OCI-LY3 (cell line): ENCODE measurements around the gene SLC22A5.

Experiments used
- H2AFZ ChIP-seq: fragments of 200-600, 300-600 bp; shearing (Covaris generic); 2 replicates; pipeline ENCODE4 v1.6.0; 2014; ENCODE audit warnings: antibody characterized with exemption, low read depth, low read length
- H3K27ac ChIP-seq: fragments of 200-600, 300-600 bp; sonication (generic); 2 replicates; pipeline ENCODE4 v1.5.1; 2014; ENCODE audit warnings: mild to moderate bottlenecking, low read length, moderate library complexity, mixed read lengths
- H3K27me3 ChIP-seq: fragments of 200-600, 300-600 bp; sonication (generic); 2 replicates; pipeline ENCODE4 v1.6.1; 2014; ENCODE audit warnings: low read depth, low read length, mixed read lengths
- H3K36me3 ChIP-seq: fragments of 200-600, 300-600 bp; sonication (generic); replicated peaks from 2 replicates; pipeline ENCODE3; 2014; ENCODE audit warnings: low read depth, low read length, mixed read lengths
- H3K4me1 ChIP-seq: fragments of 300-600, 200-600 bp; sonication (generic); 2 replicates; pipeline ENCODE4 v1.6.1; 2014; ENCODE audit warnings: low read length, mixed read lengths
- H3K4me2 ChIP-seq: fragments of 200-600, 300-600 bp; sonication (generic); 2 replicates; pipeline ENCODE4 v1.6.1; 2014; ENCODE audit warnings: low read length, mixed read lengths
- H3K4me3 ChIP-seq: fragments of 300-600, 200-600 bp; sonication (generic); 2 replicates; pipeline ENCODE4 v1.5.1; 2014; ENCODE audit warnings: antibody characterized with exemption, mild to moderate bottlenecking, low read length, moderate library complexity
- H3K79me2 ChIP-seq: fragments of 300-600, 200-600 bp; shearing (Covaris generic); 2 replicates; pipeline ENCODE4 v1.6.1; 2014; ENCODE audit warnings: mild to moderate bottlenecking, low read length, mixed read lengths
- H3K9ac ChIP-seq: fragments of 300-600, 200-600 bp; shearing (Covaris generic); 2 replicates; pipeline ENCODE4 v1.6.0; 2014; ENCODE audit warnings: mild to moderate bottlenecking, low read length, moderate library complexity
- H3K9me3 ChIP-seq: fragments of 200-600, 300-600 bp; shearing (Covaris generic); 2 replicates; pipeline ENCODE4 v1.6.1; 2014; ENCODE audit warnings: low read length, mixed read lengths; ENCODE audit not compliant: insufficient read depth
- H4K20me1 ChIP-seq: fragments of 200-600, 300-600 bp; sonication (generic); 2 replicates; pipeline ENCODE4 v1.6.1; 2016; ENCODE audit warnings: low read length, mixed read lengths; ENCODE audit not compliant: insufficient read depth
- CTCF ChIP-seq: fragments of 200-600, 300-600 bp; sonication (generic); IDR thresholded peaks from 2 replicates; pipeline ENCODE4 v1.5.1; 2014; ENCODE audit warnings: antibody characterized with exemption, low read length, low read depth
- EZH2phosphoT487 ChIP-seq: fragments of 200-600 bp; shearing (Covaris generic); IDR thresholded peaks from 2 replicates; pipeline ENCODE4 v1.6.1; 2018; ENCODE audit warnings: antibody characterized with exemption, mixed run types, low read depth

The SLC22A5 gene

GRCh38 chr5:132353486-132353995 is 16.0 kb upstream of the SLC22A5 start:
- H3K27ac ChIP-seq = no peak overlapping the region
- no peaks in the 10 kb centered on the region for H3K79me2 ChIP-seq
- no peaks in the 10 kb centered on the region for H3K9me3 ChIP-seq
- no peaks in the 10 kb centered on the region for H3K36me3 ChIP-seq
- H3K4me1 ChIP-seq = peaks cover 20% of the 10 kb centered on the region
- TF ChIP-seq CTCF (no peak), EZH2phosphoT487 (no peak)
- H2AFZ ChIP-seq = no peak overlapping the region
- no peaks in the 10 kb centered on the region for H4K20me1 ChIP-seq
- H3K4me2 ChIP-seq = no peak overlapping the region
- no peak overlapping the region for H3K9ac ChIP-seq
- no peaks in the 10 kb centered on the region for H3K27me3 ChIP-seq
- no peak overlapping the region for H3K4me3 ChIP-seq

- H3K79me2 ChIP-seq = no peaks in the 10 kb centered on the region
These were observed 14.9 kb upstream of the SLC22A5 start for GRCh38 chr5:132354381-132355139.

GRCh38 chr5:132355140-132355765 is 14.3 kb upstream of the SLC22A5 start:
- H3K27me3 ChIP-seq = no peaks in the 10 kb centered on the region
- H3K79me2 ChIP-seq = no peaks in the 10 kb centered on the region
- no peak overlapping the region for H3K4me3 ChIP-seq
- H3K4me1 ChIP-seq = peaks cover 21% of the 10 kb centered on the region
- no peak overlapping the region for H2AFZ ChIP-seq
- no peaks in the 10 kb centered on the region for H4K20me1 ChIP-seq
- H3K9ac ChIP-seq = no peak overlapping the region
- no peaks in the 10 kb centered on the region for H3K36me3 ChIP-seq
- no peaks in the 10 kb centered on the region for H3K9me3 ChIP-seq
- no peak overlapping the region for H3K4me2 ChIP-seq
- no peak overlapping the region for H3K27ac ChIP-seq
- TF ChIP-seq CTCF (no peak), EZH2phosphoT487 (no peak)

More at GRCh38 chr5:132354381-132355139, 14.9 kb upstream of the SLC22A5 start:
- H4K20me1 ChIP-seq = no peaks in the 10 kb centered on the region
- no peak overlapping the region for H3K4me2 ChIP-seq
- no peak overlapping the region for H3K9ac ChIP-seq
- H3K4me1 ChIP-seq = peaks cover 21% of the 10 kb centered on the region
- H3K4me3 ChIP-seq = no peak overlapping the region
- no peaks in the 10 kb centered on the region for H3K27me3 ChIP-seq
- TF ChIP-seq CTCF = no peak
- no peak for TF ChIP-seq EZH2phosphoT487
- no peaks in the 10 kb centered on the region for H3K36me3 ChIP-seq
- H3K9me3 ChIP-seq = no peaks in the 10 kb centered on the region
- no peak overlapping the region for H2AFZ ChIP-seq
- H3K27ac ChIP-seq = no peak overlapping the region

GRCh38 chr5:132358775-132359174 is 10.7 kb upstream of the SLC22A5 start:
- Histone ChIP-seq H4K20me1 (no peaks in the 10 kb centered on the region), H3K4me1 (peaks cover 17% of the 10 kb centered on the region), H3K4me3 (no peak overlapping the region), H3K27me3 (no peaks in the 10 kb centered on the region), H3K4me2 (no peak overlapping the region), H3K9ac (no peak overlapping the region), H3K36me3 (no peaks in the 10 kb centered on the region), H3K9me3 (no peaks in the 10 kb centered on the region), H3K27ac (no peak overlapping the region), H2AFZ (no peak overlapping the region), H3K79me2 (no peaks in the 10 kb centered on the region)
- TF ChIP-seq EZH2phosphoT487 = no peak
- no peak for TF ChIP-seq CTCF
